GM21576 (cell line): ENCODE measurements around the gene SRPK2.
A peak's percentile ranks its signal among the peaks of the same experiment; 100 is the strongest.
"Not testable (repeated sequence)": the region's sequence is repeated elsewhere in the genome, so short reads cannot be mapped to it uniquely, and the experiment has no call there.

Experiments
- ATAC-seq: cut with Tn5 transposase; IDR thresholded peaks from one replicate; pipeline ENCODE4 v1.9.1; 2021; ENCODE audit warnings: mild to moderate bottlenecking, moderate library complexity; ENCODE audit not compliant: unreplicated experiment

Gene SRPK2

DNA sequence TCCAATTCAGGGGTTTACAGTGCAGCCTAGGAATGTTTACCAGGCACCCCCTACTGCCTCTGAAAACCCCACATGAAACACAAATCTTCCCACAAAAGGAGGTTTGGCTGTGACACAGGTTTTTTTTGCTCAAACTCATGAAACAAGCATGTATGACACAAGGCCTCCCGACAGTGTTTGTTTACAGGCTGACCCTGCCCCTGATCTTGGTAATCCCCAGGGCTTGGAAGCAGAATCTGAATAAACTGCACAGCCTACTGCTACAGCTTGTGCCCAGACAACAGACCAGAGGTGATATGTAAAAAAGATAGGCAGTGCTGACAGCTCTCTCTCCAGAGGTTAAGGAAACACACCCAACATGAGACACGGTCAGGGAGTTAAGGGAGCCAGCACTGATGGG is 190.5 kb downstream of the SRPK2 start:
- no peak for ATAC-seq

- no peak for ATAC-seq
Measured at GRCh38 chr7:105196473-105196872, 192.2 kb downstream of the SRPK2 start.

DNA sequence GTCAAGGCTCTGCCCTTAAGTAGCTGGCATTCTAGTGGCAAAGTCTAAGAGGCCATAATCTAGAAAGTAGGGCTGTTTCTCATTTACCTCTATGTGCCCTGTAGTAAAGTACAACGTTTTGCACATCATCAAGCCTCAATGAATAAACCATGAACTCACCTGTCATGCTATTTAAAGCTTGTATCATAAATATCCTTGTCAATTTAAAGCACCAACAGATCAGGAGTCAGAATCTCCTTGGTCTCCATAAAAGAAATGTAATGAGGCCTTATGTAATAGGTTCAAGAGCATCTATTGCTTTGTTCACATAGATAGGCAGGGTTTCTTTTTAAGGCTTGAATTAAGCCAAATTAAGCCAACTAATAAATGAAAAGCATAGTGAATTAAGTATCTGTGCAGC is 192.8 kb downstream of the SRPK2 start:
- no peak for ATAC-seq

GRCh38 chr7:105194959-105195358 is 193.8 kb downstream of the SRPK2 start:
- ATAC-seq = not testable (repeated sequence)

GRCh38 chr7:105191331-105191730 is 197.4 kb downstream of the SRPK2 start:
- ATAC-seq = no peak

DNA sequence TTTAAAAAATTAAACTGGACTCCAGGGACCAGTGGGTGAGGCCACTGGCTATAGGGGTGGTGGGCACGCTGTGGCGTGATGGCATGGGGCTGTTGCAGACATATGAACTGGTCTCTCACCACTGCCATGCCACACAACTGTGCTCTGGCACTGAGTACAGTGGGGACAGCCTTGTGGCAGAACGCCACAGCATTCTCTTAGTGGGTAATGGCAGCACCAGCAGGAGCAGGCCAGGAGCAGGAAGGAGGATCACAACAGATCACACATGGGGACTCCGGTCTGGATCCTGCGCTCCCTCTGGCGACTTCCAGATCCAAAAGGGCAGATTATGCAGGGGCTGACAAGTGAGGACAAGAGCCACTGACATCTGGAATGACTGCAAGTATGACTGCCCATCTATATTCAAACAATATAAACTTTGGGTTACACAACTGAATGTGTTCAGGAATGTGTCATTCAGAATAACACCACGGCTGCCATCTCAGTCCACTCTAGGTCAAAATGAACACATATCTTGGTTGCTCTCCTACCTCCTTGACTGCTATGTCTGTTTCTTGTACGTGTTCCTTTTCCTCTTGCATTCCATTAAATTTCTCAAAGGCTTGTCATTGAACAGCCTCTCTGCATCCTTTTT is 198.7 kb downstream of the SRPK2 start:
- ATAC-seq = no peak

DNA sequence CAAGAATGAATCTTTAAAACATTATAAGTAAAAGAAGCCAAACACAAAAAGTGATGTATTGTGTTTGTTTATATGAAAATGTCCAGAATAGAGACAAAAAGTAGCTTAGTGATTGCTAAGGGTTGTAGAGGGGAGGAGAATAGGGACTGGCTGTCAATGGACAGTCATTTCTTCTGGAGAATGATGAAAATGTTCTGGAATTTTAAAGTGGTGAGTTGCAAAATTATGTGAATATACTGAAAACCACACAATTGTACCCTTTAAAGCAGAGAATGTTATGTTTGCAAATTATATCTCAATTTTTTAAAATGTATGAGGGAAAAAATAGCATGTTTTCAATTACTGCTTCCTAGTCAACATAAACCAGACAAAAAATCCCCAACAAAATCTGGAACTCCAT is 200.5 kb downstream of the SRPK2 start:
- ATAC-seq = no peak

DNA sequence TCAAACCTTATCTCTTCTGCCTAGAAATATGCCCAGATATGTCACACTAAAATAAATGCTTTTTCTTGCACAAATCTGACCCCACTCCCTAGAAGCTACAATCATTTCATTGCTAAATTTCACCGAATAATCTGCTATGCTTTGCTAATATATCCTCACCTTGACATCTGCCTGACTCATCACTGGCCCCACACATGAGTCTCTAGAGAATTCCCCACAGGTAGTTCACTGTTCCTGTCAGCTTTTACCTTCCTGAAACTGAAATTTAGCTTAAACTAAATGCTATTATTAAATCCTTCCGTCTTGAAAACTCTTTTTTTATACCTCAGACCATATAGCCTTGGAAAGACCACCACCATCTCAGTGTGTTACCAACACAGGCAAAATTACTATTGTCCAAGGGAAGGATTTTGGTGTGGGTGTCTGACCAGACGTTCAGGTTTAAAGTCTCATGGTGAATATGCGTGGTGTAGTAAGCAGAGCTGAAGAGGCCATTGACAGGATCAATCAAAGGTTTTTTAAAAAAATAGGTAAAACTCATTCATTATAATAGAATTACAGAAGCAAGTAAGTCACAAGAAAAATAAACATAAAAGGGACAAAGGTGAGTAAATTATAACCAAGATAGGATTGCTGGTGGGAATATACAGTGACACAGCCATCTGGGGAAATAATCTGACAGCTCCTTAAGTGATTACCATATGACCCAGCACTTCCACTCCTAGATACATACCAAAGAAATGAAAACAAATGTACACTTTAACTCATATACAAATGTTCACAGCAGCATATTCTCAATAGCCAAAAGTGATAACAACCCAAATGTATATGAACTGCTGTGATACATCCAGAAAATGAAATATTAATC is 201.2 kb downstream of the SRPK2 start:
- peak; percentile 58 for ATAC-seq

DNA sequence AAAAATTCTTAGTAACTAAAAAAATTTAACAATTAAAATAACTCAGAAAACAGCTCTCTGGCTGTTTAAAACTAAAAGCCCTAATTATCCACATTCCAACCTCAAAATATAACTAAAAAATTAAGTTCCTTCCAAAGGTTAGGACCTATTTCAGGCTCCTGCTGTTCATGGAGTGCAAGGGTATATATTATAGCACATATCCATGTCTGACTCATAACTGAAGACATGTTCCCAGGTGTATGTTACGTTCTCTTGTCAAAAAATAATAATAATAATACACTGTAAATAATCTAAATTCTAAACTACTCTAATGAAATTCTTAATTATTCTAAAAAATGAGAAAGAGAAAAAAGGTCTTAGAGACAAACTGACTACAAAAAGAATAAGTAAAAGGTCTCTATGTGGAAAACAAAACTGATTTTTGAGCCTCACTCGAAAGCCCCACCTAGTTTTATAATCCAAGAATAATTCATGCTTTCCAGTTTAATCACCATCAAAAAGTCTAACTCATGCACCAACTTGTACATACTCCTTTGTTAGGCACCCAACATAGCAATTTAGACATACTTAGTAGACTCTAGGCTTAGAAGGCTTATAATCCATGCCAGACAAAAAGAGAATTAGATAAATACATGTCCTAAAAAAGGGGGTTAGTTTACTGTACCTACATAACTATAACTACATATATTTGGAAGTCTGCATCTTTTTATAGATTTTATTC is 203.3 kb downstream of the SRPK2 start:
- ATAC-seq = no peak

DNA sequence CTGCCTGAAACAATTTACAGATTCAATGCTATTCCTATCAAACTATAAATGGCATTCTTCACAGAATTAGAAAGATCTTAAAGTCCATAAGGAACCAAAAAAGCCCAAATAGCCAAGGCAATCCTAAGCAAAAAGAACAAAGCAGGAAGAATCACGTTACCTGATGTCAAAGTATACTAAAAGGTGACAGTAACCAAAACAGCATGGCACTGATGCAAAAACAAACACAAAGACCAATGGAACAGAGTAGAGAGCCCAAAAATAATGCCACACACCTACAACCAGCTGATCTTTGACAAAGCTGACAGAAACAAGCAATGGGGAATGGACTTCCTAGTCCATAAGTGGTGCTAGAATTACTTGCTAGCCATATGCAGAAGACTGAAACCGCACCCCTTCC is 208.7 kb downstream of the SRPK2 start:
- ATAC-seq = no peak

- ATAC-seq = no peak
Measured at GRCh38 chr7:105178928-105179541, 209.7 kb downstream of the SRPK2 start.

DNA sequence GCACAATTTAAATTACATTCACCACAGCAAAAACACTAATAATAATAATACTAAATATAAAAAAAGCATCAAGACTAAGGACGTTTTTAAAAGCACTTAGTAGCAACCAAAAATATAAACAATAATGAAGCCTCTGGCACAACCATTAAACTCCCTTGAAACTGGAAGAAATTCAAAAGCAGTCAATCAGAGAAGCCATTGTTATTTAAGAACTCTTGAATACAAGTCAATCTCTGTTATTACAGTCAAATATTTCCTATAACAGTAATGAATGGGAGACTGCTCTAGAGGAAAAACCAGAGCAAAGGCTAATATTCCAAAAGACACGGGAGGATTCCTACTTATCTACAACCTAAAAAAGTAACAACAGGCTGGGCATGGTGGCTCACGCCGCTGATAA is 210.5 kb downstream of the SRPK2 start:
- no peak for ATAC-seq

- no peak for ATAC-seq
Measured at GRCh38 chr7:105177026-105177425, 211.7 kb downstream of the SRPK2 start.

DNA sequence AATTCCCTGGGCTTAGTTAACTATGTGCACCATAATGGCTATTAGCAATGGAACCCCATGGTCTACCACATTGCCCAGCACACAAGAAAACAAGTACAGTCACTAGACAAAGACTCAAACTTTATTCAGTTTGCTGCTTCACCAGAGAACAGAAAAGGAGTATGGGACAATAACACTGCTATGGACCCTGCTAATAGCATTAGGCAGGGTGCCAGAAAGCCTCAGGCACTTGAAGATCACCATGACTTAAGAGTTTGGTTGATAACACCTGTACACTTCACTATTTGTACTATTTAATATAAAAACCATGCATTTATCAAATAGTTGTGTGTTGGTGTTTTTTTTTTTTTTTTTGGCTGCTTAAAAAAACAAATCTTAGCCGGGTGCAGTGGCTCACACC is 215.1 kb downstream of the SRPK2 start:
- no peak for ATAC-seq

- no peak for ATAC-seq
Measured at GRCh38 chr7:105164751-105165150, 224.0 kb downstream of the SRPK2 start.

DNA sequence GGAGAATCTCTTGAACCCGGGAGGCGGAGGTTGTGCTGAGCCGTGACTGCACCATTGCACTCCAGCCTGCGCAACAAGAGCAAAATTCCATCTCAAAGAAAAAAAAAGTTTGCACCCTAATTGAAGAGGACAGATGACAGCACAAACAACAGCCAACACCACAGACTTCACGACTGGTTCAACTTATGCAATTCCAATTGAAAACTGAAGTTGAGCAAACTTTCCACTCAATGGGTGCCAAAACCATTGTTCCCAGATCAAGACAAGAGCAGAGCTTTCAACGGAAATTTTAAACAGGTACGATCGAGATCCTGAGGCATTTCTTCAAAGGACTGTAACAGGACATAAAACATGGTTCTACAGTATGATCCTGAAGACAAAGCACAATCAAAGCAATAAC is 225.0 kb downstream of the SRPK2 start:
- ATAC-seq = no peak

DNA sequence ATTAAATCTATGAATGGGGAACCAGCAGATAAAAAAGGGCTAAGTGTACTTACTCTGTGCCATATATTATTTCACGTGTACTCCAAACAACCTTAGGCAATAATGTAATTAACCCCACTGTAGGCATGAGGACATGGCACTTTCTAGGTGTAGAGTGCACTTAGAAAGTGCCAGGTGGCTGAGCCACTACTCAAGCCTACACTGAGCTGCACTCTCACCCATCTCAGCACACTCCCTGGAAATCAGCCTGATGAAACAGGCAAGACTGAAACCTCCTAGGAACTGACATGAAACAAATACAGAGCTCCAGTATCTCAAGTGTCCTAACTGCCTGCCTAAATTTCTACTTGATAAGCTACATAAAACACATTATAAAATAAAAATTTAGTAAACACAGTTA is 227.4 kb downstream of the SRPK2 start:
- no peak for ATAC-seq

DNA sequence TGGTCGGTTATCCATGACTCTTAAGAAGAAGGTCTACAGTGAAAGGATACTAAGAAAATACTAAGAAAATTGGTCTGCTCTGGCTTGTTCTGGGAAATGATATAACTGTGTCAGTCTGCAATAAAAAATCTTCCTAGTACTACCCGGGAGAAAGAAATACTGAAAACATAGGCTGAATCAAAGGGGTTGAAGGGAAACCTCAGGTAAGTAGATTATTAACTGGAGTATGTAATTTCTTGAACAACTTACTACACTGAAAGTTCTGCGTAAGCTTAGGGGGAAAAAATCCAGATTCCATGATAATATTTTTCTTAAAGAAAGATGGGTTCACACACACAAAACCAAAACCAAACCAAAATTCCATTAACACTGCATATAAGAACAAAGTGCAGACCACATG is 231.4 kb downstream of the SRPK2 start:
- no peak for ATAC-seq

DNA sequence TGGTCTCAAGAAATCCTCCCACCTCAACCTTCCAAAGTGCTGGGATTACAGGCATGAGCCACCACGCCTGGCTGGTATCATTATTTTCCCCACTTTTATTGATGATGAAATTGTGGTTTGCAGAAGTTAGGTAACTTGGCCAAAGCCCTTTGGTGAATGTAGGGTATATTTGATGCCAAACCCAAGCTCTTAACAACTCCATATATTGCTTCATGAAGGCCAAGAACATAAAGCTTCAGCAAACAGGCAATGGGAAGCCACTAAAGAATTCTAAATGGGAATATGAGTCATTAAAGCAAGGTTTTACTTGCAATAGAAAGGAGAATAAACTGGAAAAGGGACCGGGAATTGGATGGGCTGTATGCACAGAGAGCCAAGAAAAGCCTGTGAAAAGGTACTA is 232.0 kb downstream of the SRPK2 start:
- ATAC-seq = no peak

GRCh38 chr7:105154084-105154483 is 234.6 kb downstream of the SRPK2 start:
- ATAC-seq = no peak

DNA sequence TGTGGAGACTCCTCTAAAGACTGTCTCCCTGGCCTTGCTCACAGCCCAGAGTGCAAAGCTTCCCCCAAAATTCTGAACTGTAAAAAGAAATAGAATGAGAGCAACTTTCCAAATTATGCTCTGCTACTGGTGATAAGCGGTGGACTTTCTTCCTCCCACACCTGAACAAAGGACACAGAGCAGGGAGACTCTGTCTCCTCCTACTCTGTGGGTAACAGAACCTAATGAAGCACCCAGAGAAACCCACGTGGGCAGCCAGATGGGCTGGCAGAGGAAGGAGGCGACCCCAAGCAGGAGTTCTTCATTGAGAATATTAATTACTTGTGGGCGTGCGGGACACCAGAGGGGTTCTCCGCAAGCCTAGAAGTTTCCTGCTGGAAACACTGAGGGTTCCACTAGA is 235.2 kb downstream of the SRPK2 start:
- no peak for ATAC-seq
